ENCODE data around the gene CXCL10.
"Not testable (repeated sequence)": the region's sequence is repeated elsewhere in the genome, so short reads cannot be mapped to it uniquely, and the experiment has no call there.

CXCL10 gene

DNA sequence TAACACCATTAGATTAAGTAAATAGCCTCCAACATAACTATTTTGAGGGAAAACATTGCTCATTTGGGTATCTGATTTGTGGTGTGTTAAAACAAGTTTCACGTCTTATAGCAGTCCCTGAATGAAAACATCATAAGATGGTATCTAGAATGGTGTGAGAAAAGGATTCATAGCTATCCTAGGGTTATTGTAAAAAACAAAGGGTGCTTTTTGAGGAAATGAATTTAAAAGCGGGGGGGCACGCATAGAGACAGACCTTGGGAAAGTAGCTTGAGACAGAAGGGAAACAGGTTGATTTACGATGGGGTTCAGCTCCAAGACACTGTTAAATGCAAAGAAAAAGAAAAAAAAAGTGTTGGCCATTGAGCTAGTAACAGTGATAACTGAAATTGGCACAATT, 768 bp upstream of the CXCL10 start:
- DNase-seq: no peak

DNA sequence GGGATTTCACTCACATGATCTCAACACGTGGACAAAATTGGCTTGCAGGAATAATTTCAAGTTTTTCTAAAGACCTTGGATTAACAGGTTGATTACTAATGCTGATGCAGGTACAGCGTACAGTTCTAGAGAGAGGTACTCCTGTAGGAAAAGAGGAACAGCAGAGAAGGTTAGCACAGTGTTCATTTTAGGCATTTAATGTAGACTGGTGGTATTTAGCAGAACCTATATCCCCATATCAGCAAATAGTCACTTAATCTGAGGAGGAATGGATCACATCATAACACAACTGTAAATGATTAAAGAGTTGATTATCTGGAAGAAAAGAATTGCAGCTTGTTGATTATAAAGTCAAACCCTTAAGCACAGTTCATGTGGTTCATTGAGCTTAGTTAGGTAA, 620 bp downstream of the CXCL10 start:
- DNase-seq: no peak

DNA sequence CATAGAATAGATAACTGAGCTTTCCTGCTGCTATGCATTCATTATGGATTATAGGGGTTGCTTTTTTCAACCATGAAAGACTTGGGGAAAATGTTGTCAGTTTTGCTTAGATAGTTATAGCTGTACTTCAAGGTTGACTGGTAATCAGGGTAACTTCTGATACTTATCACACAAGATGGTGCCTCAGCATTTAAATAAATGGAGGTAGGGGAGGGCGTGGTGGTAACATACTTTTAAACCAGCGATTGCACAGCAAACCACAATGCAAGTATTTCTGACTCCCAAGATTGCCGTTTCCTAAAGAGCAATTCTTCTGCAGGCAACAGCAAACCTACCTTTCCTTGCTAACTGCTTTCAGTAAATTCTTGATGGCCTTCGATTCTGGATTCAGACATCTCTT, 1.3 kb downstream of the CXCL10 start:
- no peak for DNase-seq

DNA sequence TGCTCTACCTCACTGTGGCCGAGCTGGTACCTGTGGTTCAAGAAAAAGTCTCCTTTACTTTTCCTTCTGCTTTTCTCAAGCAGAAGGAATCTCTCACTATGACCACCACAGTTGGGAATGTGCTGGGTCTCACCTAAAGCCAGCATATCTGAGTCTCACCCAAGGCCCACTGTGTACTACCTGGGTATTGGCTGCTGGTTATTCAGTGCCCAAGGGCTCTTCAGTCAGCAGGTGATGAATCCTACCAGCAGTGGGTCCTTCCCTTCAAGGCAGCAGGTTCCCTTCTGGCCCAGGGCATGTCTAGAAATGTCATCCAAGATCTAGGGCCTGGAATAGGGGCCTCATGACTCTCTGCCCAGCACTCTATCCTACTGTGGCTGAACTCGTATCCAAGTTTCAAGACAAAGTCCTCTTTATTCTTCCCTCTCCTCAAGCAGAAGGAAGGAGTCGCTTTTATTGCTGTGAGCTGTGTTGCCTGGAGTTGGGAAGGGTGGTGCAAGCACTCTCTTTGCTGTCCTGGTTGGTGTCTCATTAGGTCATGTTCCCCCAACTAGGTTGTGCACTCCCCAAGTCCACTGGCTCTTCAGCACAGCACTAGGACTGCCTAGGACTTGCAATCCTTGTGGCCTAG, 6.1 kb downstream of the CXCL10 start:
- no peak for DNase-seq

DNA sequence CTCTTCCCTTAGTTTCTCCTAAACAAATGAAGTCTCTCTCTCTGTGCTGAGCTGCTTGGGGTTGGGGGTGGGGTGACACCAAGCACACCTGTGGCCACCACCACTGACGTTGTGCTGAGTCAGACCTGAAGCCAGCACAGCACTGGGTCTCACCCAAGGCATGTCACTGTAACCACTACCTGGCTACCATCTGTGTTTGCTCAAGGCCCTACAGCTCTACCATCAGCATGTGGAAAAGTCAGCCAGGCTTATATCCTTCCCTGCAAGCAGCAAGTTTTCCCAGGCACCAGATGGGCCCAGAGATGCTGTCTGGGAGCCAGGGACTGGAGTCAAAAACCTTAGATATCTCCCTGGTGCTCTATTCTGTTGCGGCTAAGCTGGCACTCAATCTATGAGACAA, 6.9 kb downstream of the CXCL10 start:
- no peak for DNase-seq

DNA sequence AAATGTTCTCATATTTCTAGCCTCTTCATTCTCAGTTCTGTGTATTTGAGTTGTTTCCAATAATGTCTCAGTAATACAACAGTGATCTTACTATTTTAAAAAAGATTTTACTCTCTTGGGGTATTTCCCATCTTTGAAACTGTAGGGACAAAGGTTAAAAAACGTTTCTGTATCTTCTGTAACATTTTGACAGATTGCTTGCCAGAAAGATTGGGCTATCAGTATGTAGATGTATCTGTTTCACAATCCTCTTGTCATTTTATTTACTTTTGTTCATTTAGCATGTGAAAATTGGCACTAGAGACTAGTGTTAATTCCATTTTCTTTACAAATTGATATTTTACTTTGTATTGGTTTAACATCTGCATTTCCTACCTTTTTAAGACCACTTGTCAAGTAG, 9.8 kb downstream of the CXCL10 start:
- no peak for DNase-seq

DNA sequence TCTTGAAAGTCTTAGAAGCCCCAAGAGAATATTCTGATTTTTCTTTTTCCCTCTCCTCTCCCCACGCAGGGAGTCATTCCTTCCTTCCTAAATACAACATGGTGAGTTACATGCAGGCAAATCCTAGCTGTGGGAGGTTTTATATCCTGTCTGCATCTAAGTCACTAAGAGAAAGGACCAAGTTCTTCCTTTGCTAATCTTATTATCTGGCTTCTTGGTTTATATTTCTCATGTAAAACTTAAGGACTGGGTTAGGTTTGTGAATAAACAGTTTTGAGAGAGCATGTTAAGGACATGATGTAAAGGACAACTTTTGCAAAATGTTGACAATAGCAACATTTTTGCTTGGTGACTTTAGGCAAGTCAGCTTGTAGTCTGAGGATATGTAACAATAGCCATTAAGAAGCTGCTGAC, 10.9 kb downstream of the CXCL10 start:
- DNase-seq: no peak

- DNase-seq: no peak
These were observed 11.5 kb downstream of the CXCL10 start for GRCh38 chr4:76011700-76012387.

DNA sequence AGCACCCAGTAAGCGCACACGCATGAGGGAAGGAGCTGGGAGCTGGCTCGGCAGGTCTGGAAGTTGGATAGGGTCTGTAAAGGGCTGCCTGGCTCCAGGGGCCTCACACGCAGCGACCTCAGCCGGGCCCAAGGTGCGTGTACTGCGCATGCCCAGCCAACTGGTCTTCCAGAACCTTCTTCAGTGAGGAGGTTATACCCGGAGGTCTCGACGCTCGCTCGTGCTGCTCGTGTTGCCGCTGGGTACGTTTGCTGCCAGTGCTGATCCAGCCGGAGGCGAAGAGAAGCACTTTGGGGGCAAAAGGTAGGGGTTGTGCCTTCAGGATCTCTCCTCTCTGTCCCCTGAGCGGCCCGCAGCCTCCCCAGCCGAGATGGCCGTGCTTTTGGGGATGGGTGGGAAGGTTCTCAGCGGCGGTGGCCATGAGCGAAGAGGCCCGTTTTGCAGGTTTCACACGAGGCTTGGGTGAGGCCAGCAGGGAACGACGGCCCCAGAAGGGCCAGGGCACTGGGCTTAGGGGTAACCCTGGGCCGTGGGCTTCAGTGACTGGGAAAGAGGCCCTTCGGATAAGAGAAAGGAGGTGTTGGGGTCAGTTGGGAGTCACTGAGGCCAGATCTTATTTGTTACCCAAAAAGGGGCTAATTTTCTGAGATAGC, 12.2 kb downstream of the CXCL10 start:
- DNase-seq: no peak

DNA sequence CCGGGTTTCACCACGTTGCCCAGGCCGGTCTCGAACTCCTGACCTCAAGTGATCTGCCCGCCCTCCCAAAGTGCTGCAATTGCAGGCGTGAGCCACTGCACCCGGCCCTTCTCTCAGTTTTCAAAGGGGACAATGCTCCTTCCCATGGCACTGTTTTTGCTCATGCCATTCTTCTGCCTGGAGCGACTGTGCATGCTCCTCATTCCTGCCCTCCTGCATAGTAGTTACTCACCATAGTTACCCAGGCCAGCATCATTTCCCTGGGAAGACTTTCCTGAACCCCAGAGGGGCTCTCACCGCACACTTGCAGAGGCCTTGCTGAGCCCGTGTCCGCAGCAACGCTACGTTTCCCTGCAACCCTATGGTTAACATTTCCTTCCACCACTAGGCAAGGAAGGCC, 12.7 kb downstream of the CXCL10 start:
- no peak for DNase-seq

DNA sequence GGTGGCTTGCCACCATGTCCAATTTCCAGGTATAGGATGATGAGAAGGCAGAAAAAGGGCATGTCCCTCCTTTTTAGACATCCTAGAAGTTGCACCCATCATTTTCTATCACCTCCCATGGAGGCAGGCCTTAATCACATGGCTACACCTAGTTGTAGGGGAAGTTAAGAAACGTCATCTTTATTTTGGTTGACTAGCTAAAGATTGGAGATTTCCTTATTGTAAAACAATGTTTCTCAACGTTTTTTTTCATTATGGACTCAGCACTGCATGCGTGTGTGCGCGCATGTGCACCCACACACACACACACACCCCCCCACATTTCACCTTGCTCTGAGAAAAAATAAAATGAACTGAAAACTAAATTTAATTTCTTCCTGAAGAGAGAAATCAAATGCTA, 14.0 kb downstream of the CXCL10 start:
- DNase-seq: no peak

GRCh38 chr4:76007089-76007862, 16.0 kb downstream of the CXCL10 start, which contains the start of gene CXCL9:
Gene CXCL9 (minus strand): TSS chr4:76007509. CDS start chr4:76007449, 60 bp downstream.
- no peak for DNase-seq

DNA sequence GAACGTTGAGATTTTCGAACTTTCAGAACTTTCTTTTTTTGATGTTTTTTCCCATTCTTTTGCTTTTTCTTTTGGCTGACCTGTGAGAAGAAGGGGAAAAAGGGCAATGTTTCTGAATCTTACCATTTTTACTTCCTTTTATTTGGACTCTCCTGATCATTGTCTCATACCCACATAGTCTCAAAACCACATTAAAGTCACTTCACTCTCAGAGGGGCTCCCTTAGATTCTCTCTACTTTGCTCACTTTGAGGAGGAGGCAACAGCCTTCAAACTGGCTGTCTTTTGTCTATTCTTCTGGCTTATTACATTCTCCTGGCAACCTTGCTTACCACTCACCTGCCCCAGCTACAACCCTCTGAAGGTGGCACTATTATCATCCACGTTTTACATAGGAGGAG, 19.7 kb downstream of the CXCL10 start:
- no peak for DNase-seq

- DNase-seq: no peak
These were observed 20.3 kb downstream of the CXCL10 start for GRCh38 chr4:76003035-76003434.

DNA sequence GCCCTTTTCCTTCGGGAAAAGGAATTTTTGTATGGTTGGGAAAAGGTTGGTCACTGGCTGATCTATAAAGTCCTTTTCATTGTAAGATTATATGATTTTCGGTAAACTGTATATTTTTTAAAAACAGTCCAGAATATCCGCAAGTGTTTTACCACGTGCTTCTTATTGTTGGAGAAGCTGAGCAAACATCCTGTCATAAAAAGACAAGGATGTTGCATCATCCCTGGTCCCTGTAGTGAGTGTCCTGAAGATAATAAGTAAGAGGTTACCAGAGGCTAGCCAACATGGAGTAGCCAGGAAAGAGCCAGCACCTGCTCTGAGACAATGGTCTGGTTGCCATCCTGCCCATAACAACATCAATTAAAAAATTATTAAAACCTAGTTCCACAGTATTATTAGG, 21.1 kb downstream of the CXCL10 start:
- DNase-seq: peak; percentile 61

GRCh38 chr4:76001700-76002099, 21.6 kb downstream of the CXCL10 start:
- DNase-seq: no peak

GRCh38 chr4:76000279-76000678, 23.0 kb downstream of the CXCL10 start:
- DNase-seq: no peak

- DNase-seq: not testable (repeated sequence)
These were observed 24.7 kb downstream of the CXCL10 start for GRCh38 chr4:75998525-75999147.

DNA sequence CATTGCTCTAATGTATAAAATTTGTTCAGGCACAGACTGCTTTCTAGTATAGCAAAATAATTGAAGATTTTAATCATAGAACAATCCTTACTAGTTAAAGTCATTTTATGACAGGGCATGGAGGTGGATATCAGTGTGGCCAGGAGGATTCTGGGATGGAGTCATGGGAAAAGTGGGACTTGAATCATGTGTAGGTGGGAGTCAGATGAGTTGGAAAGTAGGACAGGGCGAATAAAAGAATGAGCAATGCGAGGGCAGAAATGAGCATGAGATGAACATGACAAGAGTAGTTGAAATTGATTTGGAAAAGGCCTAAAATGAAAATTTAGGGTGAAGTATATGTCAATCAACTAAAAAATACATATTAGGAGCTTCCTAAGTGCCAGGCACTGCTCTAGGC, 25.4 kb downstream of the CXCL10 start:
- DNase-seq: no peak

DNA sequence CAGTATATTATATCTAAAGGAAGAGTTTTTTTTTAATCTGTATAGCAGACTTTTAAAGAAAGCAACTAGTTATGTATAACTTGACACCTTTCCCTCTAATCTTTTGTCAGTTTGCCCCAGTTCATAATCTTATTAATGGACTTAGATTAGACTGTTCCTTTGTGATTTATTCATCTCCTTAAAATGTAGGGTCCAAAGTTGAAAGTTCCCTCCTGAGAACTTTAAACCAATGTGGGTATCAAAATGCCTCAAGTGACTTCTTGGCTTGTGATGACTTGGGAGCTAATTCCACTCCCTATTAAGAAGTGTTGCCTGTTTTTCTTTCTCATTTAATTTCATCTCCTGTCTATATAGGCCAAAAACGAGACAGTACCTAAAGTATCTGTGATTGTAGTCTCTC, 26.2 kb downstream of the CXCL10 start:
- no peak for DNase-seq

- DNase-seq: peak; percentile 78
These were observed 27.6 kb downstream of the CXCL10 start for GRCh38 chr4:75995727-75996126.

GRCh38 chr4:75992462-75992861, 30.8 kb downstream of the CXCL10 start:
- no peak for DNase-seq

All from OCI-M1 (cell line).